ENCODE data around the gene ITGA8. TPM values are rescaled to one million over a fixed set of nuclear protein-coding genes. Genes with fewer than 3 reads are reported as not detected.
"Not testable (repeated sequence)": the region's sequence is repeated elsewhere in the genome, so short reads cannot be mapped to it uniquely, and the experiment has no call there.

Gene ITGA8
- 2.5 TPM for total RNA-seq
- long read RNA-seq, partial matches to known transcripts: 2 of 6 reads
- long read RNA-seq, other reads (novel, unspliced or antisense): 4 of 6 reads

GRCh38 chr10:15719899-15720634, at the start of gene ITGA8:
TSS of gene ITGA8 (minus strand) at chr10:15719922. CDS start at chr10:15719771, 151 bp downstream.
- intact Hi-C loops (cut with DNase I): loop anchor here (2.0 to 5.0 kb wide), 2 partner anchors 105 to 133 kb away; no protein-coding TSS in a partner anchor
- no peak for DNase-seq (ENCODE audit: low spot score)

GRCh38 chr10:15764892-15765454, 45.3 kb upstream of the ITGA8 start:
- intact Hi-C loops (cut with DNase I): no loop called here
- no peak for DNase-seq (ENCODE audit: low spot score)

- intact Hi-C loops (cut with DNase I): no loop called here
- DNase-seq (ENCODE audit: low spot score): no peak
These were observed 43.3 kb upstream of the ITGA8 start for GRCh38 chr10:15763006-15763405.

- intact Hi-C loops (cut with DNase I); DNase-seq (ENCODE audit: low spot score): not testable (repeated sequence)
These were observed 42.5 kb upstream of the ITGA8 start for GRCh38 chr10:15762239-15762638.

GRCh38 chr10:15761224-15761623, 41.5 kb upstream of the ITGA8 start:
- intact Hi-C loops (cut with DNase I); DNase-seq (ENCODE audit: low spot score): not testable (repeated sequence)

- intact Hi-C loops (cut with DNase I): no loop called here
These were observed 41.0 kb upstream of the ITGA8 start for GRCh38 chr10:15760681-15761080.

GRCh38 chr10:15759265-15759664, 39.5 kb upstream of the ITGA8 start:
- intact Hi-C loops (cut with DNase I): no loop called here

More at GRCh38 chr10:15760681-15761080, 41.0 kb upstream of the ITGA8 start:
- DNase-seq (ENCODE audit: low spot score): no peak

GRCh38 chr10:15758618-15759017, 38.9 kb upstream of the ITGA8 start:
- intact Hi-C loops (cut with DNase I): no loop called here
- DNase-seq (ENCODE audit: low spot score): no peak

More at GRCh38 chr10:15759265-15759664, 39.5 kb upstream of the ITGA8 start:
- DNase-seq (ENCODE audit: low spot score): no peak

GRCh38 chr10:15754937-15755336, 35.2 kb upstream of the ITGA8 start:
- DNase-seq (ENCODE audit: low spot score): no peak

GRCh38 chr10:15751046-15751445, 31.3 kb upstream of the ITGA8 start:
- no peak for DNase-seq (ENCODE audit: low spot score)
- intact Hi-C loops (cut with DNase I): no loop called here

More at GRCh38 chr10:15754937-15755336, 35.2 kb upstream of the ITGA8 start:
- intact Hi-C loops (cut with DNase I): no loop called here

GRCh38 chr10:15748126-15748525, 28.4 kb upstream of the ITGA8 start:
- no peak for DNase-seq (ENCODE audit: low spot score)
- intact Hi-C loops (cut with DNase I): no loop called here

GRCh38 chr10:15747632-15748031, 27.9 kb upstream of the ITGA8 start:
- intact Hi-C loops (cut with DNase I): no loop called here
- no peak for DNase-seq (ENCODE audit: low spot score)

GRCh38 chr10:15745751-15746150, 26.0 kb upstream of the ITGA8 start:
- intact Hi-C loops (cut with DNase I): no loop called here
- DNase-seq (ENCODE audit: low spot score): no peak

- no peak for DNase-seq (ENCODE audit: low spot score)
- intact Hi-C loops (cut with DNase I): no loop called here
These were observed 24.6 kb upstream of the ITGA8 start for GRCh38 chr10:15744217-15744865.

- DNase-seq (ENCODE audit: low spot score): no peak
- intact Hi-C loops (cut with DNase I): no loop called here
These were observed 23.7 kb upstream of the ITGA8 start for GRCh38 chr10:15743443-15743842.

- DNase-seq (ENCODE audit: low spot score): no peak
- intact Hi-C loops (cut with DNase I): no loop called here
These were observed 23.1 kb upstream of the ITGA8 start for GRCh38 chr10:15742836-15743235.

GRCh38 chr10:15742102-15742501, 22.4 kb upstream of the ITGA8 start:
- DNase-seq (ENCODE audit: low spot score): no peak
- intact Hi-C loops (cut with DNase I): no loop called here

- intact Hi-C loops (cut with DNase I): no loop called here
- DNase-seq (ENCODE audit: low spot score): no peak
These were observed 21.9 kb upstream of the ITGA8 start for GRCh38 chr10:15741581-15741980.

GRCh38 chr10:15740261-15740660, 20.5 kb upstream of the ITGA8 start:
- intact Hi-C loops (cut with DNase I): no loop called here
- no peak for DNase-seq (ENCODE audit: low spot score)

- DNase-seq (ENCODE audit: low spot score): no peak
- intact Hi-C loops (cut with DNase I): no loop called here
These were observed 19.7 kb upstream of the ITGA8 start for GRCh38 chr10:15739254-15739970.
